Amniotic stem cell (primary cell): ENCODE measurements around the gene ANKS1A.

Source experiments
- DNase-seq: peaks from one replicate; lab custom pipeline; 2025; lab: John Stamatoyannopoulos, UW

Gene ANKS1A

DNA sequence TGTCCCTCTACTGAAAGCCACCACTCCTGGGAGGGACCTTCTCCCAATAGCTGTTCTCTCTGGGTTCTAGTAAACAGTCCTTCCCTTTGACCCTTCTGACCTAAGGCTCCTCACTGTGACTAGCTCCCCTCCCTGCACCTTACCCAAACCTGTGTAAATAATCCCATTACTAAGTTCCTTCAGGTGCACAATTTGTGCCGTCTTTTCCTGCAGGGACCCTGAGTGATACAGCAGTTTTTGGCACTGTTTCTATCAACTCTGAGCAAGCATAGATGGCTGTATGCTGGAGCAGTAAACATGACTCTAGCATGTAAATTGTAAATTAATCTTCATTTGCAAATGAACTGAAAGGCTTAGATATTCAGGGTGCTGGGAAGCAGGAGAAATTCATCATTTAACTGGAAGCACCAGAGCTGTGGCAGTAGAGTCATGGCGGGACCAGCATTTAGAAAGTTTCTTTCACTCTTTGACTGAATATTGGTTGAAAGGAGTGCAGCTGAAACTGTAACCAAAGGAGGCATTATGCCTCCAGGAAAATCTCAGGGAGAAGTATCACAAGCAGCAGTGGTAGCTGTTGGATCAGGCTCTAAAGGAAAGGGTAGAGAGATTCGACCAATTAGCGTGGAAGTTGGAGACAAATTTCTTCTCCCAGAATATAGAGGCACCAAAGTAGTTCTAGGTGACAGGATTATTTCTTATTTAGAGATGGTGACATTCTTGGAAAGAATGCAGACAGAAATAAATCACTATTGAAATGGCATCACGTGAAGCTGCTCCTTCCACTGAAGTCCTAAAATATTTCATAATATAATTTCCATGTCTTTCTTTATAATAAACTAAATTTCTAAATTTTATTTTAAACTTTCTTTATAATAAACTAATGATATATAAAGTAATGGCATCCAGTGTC, 134.3 kb downstream of the ANKS1A start:
- DNase-seq = no peak

- DNase-seq = no peak
Observed at GRCh38 chr6:35024551-35025054, 135.5 kb downstream of the ANKS1A start.

DNA sequence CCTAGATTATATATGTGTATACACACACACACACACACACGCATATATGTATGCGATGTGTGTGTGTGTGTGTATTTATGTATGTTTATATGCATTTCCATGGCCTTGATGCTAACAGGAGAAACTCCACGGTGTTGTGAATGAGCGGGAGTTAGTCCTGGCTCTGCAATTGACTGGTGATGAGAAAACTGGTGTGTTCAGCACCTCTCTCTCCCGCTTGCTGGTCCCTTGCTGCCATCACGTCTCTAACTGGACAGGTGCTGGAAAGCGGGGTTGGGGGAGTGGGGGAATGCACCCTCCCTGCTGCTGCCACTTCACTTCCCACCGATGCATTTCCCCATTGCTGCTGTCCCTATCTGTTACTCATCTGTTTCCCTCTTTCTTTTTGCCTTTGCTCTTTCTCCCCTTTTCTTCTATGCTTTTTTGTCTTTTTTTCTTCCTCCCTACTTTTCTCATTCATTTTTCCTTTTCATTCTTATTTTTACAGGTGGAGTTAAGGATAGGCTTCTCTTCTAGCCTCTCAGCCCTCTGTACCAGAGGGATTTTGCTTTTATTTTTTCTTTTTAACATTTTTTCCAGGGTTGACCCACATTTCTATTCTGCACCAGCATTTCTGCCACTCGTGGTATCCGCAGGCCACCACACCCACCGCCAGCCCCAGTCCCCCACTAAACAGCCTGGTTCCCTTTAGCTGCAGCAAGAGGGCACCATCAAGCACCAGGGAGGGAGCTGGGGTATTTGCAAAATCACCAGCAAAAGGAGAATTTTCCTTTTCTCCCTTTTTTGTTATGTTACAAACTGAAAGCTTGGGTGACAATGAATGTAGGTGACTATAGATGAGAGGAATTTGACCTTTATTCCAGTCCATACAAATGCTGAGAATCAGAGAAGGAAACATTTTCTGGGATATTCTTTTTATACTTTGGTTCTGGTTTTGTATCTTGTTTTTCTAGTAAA, 136.5 kb downstream of the ANKS1A start:
- DNase-seq = no peak

DNA sequence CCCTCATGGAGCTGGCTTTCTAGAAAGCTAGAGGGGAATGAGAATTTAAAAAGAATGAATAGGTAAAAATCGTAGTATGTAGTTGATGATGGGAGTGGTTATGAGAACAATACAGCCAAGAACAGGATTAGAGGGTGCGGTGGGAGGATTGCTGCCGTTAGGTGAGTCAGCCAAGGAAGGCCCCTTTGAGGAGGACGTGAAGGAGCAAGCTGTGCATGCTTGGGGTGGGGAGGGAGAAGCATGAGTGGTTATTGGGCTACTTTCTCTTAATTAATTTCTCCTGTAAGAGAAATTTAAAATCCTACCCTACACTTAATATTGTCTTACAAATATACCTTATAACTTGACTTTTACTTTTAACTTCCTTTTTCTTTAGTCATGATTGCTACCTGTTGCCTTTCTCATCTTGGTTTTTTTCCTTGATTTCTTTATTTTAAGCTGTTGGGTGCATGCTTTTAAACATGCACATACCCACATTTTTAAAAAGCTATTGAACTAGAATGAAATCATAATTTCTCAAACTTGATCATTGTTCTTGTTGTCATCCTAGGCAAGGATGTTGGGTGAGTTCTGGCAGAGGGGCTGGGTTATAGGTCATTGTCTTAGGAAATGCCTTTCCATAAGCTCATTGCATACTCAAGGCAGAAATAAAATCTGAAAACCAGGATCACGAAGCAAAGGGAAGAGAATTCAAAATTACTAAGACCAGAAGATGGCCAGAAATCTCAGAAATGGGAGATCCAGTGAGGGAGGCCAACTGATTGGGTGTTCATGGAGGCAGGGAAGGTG, 137.6 kb downstream of the ANKS1A start:
- DNase-seq = no peak

- DNase-seq = no peak
Observed at GRCh38 chr6:35027807-35028206, 138.8 kb downstream of the ANKS1A start.

DNA sequence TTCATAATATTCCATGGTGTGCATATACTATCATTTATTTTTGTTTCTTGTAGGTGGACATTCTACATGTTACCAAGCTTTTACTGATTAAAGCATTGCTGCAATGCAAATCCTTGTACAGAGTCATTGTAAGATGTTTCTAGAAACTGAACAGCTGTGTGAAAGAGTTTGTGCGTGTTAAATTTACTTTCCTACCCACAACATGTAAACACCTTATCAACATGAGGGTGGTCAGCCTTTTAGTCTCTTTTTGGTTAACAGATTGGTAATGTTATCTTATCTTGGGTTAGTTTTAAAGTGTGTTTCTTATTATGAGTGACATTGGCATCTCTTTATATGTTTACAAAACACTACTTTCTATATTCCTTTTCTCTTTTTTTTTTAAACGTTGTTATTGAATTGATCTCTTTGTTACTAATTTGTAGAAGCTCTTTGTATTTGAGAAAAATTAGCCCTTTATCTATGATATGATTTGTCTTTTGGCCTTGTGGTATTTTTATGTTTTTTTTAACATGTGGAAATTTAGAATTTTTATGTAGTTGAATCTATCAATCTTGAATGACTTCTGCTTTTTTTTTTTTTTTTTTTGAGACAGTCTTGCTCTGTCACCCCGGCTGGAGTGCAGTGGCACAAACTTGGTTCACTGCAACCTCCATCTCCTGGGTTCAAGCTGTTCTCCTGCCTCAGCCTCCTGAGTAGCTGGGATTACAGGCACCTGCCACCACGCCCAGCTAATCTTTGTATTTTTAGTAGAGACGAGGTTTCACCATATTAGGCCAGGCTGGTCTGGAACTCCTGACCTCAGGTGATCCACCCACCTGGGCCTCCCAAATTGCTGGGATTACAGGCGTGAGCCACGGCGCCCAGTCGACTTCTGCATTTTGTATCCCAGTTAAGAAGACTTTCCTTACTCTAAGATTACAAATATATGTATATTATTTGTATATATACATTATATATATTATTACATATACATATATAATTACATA, 140.0 kb downstream of the ANKS1A start:
- DNase-seq = no peak

DNA sequence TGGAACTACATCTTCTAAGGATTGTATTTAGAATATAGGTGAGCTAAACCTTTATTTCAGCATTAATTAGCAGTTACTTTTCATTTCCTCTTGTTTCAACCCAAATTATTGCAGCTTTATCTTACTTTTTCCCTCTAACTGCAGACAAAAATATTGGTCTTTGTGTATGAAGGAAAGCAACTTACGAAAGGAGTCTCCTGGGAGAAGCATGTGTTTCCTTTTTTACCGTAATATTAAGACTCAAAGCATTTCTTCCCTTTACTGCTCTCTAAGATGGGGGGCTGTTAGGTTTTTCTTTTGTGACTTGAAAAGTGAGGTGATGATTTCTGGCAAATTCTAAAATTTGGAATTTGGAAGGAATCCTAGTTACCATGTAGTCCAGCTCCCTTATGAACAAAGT, 141.0 kb downstream of the ANKS1A start:
- DNase-seq = no peak

DNA sequence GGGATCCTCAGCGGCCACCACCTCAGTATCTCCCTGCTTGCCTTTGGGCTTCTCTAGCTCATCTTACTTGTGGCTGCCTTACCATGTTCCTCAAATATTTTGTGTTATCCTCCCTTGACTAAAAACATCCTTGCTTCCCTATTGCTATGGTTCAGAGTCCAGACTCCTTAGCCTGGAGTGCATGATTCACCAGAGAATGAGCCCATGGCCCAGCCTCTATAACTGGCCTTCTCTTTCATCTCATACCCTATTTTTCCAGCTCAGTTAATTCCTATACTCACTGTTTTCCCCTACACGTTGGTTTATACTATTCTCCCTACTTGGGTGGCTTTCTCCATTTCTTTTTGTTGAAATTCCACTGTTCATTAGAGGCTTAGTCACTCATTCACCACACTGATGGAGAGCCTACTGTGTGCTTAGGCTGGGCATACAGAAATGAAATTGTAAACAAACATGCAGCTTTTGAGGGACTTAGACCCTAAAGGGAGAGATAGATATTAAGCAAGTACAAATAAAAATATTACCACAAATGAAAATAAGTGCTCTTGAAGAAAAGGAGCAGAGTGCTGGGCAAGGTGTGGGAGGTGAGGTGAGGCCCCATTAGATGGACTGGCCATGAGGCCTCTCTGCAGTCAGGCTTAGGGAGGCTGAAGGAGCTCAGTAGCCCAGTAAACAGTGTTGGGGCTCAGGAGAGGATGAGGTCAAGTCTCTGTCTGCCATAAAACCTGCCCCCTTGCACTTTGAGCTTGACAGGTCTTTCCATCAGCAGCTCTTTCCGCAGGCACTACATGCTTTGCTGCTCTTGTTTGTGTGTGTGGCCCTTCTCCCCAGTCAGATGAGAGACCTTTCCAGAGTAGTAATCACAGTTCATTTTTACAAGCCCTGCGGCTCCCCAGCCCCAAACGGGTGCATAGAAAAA, 142.8 kb downstream of the ANKS1A start:
- no peak for DNase-seq

- DNase-seq = no peak
Observed at GRCh38 chr6:35033683-35034082, 144.6 kb downstream of the ANKS1A start.

- no peak for DNase-seq
Observed at GRCh38 chr6:35034411-35035191, 145.5 kb downstream of the ANKS1A start.

DNA sequence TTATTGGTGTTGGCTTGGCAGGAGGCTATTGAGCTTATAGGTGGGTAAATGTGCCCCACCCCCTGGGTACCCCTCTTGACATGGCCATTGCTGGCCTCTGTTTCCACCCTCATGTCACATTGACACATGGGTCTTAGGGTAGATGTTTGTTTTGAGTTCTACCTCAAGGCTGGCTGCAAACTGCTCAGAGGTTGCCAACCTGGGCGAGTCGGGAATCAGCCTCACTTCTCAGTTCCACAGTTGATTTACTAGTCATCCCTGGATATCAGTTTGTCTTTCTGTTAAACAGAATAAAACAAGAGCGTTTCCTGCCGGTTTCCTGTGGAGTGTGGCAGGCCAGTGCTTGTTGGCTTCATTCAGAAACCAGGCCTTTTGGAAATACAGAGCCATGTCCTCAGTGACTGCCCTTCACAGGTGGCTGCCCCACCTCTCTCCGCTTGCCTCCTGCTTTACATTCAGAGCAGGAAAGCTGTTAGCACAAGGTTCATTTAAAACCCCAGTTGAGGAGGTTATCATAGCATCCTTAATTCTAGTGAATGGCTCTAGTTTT, 146.5 kb downstream of the ANKS1A start:
- no peak for DNase-seq

GRCh38 chr6:35036059-35036827, 147.2 kb downstream of the ANKS1A start:
- DNase-seq = no peak

DNA sequence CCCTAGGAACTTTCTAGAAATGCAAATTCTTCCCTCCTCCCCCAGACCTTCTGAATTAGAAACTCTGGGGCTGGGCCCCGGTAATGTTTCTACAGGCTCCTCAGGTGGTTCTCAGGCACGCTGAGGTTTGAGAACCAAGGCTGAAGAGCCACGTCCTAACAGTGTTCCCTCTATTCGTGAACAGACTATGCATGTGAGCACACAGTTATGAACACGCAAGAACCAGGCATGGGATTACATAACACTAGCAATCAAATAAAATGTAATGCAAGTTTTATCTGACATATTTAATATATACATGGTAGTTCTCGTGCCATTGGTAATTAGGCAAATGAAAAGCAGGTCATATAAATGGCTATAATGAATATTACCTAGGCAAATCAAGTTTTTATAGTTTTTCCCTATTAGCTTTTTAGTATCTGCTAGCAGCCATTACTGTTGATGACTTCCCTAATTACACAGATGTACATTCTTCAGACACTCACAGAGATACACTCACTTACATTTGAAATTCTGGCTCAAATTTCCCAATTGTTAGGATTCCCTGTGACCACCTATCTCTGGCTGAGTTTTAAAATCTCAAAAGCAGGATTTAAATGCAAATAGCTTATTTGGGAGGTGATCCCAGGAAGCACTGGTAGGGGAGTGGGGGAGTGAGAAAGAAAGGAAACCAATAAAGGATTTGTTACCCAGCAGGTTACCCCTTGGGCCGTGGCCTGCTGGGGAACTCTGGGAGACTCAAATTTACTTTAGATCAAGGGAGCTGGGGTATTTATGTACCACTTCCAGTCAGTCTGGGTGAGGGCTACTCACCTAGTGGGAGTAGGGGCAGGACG, 148.0 kb downstream of the ANKS1A start:
- DNase-seq = no peak

- no peak for DNase-seq
Observed at GRCh38 chr6:35037664-35038038, 148.6 kb downstream of the ANKS1A start.

DNA sequence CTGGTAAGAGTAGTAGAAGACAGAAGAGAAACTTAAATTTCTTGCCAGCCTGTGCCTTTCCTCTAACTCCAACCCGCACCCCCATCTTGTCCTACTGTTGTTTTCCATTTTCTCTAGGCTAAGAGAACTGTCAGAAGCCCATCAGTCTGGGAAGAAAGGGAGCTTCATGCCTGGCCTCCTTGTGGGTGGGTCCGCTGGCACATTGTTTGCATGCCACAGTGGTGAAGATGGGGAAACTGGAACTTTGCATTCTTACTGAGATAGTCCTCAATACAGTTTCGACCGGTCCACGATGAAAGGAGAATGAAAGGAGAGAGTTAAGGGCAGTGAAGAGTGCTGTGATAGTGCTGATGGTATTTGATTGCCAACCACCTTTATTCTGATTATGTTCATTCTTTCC, 149.0 kb downstream of the ANKS1A start:
- DNase-seq = no peak

DNA sequence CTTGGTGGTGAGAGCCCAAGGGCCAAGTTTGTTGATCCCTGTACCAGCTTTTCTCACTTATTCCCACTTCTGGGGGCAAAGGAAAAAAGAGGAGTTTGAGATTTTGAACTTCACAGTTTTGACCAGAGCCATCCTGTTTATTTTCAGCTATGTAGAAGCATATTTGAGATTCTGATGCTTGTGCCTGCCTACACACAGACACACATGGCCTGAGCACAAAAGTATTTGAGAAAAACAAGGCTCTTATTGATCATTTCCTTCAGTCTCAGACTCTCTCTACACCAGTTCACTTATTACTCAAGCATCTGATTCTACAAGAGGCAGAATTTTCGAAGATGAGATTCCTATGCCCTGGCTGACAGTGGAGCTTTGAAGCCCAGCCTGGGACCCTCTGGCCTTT, 151.3 kb downstream of the ANKS1A start:
- no peak for DNase-seq
